ENCODE measurements around the gene LRRC4C. TPM values are rescaled to one million over a fixed set of nuclear protein-coding genes. Genes with fewer than 3 reads are reported as not detected.

The LRRC4C gene
- total RNA-seq, 1 donor from 2014 or later, result 2.7 TPM

DNA sequence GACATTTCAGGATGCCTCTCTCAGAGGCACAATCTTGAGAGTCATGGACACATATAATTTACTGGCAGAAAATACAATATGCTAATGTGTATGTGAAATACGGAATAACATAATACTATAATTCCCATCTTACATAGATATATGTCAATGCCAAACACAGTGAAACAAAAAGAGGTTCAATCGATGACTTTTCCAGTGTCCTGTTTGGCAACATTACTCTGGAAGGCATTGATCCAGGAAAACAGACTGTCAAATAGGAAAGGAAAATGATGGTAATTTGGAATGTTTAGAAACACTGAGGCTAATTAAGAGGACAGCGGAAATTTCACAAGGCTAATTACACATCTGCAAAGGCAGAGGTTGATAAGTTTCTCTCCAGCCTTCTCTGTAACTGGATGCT lies 942.3 kb downstream of the LRRC4C start:
- H3K9me3 ChIP-seq (ENCODE audit: low read depth), result no peaks in the 10 kb centered on the region
- H3K79me2 ChIP-seq (ENCODE audit: low read depth), result no peaks in the 10 kb centered on the region
- H2AFZ ChIP-seq (replicated peaks), result no peak overlapping the region
- Mint-ChIP-seq H3K4me3 (no peak overlapping the region), H3K36me3 (no peaks in the 10 kb centered on the region), H3K27ac (no peak overlapping the region), H3K4me1 (no peaks in the 10 kb centered on the region), H3K27me3 (ENCODE audit: insufficient read depth, low read depth) (no peaks in the 10 kb centered on the region), H3K9me3 (no peaks in the 10 kb centered on the region)
- no peak overlapping the region for H3K4me2 ChIP-seq
- DNase-seq (ENCODE audit: low spot score), result no peak
- no peaks in the 10 kb centered on the region for H4K20me1 ChIP-seq (ENCODE audit: low read depth)
- TF ChIP-seq, protein P1, sequence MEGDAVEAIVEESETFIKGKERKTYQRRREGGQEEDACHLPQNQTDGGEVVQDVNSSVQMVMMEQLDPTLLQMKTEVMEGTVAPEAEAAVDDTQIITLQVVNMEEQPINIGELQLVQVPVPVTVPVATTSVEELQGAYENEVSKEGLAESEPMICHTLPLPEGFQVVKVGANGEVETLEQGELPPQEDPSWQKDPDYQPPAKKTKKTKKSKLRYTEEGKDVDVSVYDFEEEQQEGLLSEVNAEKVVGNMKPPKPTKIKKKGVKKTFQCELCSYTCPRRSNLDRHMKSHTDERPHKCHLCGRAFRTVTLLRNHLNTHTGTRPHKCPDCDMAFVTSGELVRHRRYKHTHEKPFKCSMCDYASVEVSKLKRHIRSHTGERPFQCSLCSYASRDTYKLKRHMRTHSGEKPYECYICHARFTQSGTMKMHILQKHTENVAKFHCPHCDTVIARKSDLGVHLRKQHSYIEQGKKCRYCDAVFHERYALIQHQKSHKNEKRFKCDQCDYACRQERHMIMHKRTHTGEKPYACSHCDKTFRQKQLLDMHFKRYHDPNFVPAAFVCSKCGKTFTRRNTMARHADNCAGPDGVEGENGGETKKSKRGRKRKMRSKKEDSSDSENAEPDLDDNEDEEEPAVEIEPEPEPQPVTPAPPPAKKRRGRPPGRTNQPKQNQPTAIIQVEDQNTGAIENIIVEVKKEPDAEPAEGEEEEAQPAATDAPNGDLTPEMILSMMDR (IDR thresholded peaks at IDR 0.05), result no peak
- no peak overlapping the region for H3K4me3 ChIP-seq
- H3K4me1 ChIP-seq, result peaks cover 12% of the 10 kb centered on the region
- H3K27ac ChIP-seq, result no peak overlapping the region
- H3K9ac ChIP-seq, result no peak overlapping the region
- H3K36me3 ChIP-seq, result no peaks in the 10 kb centered on the region
- peaks cover 10% of the 10 kb centered on the region for H3F3A ChIP-seq (ENCODE audit: low read depth)
- no peaks in the 10 kb centered on the region for H3K27me3 ChIP-seq

DNA sequence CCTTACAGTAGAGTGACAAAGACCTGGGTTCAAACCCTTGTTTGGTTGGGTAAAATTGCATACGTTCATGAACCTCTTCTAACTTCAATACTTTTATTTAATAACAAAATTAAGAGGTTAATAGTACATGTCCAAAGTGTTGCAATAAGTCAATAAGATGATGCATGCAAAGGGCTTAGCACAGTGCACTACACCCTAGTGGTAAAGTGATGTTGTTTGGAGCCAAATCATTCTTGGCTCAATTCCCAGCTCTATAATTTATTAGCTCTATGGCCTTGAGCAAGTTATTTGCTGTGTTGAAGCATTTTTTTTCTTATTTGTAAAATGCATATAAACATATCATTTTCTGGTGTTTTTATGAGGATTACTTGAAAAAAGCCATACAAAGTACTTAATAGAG lies 945.3 kb downstream of the LRRC4C start:
- H3K36me3 Mint-ChIP-seq, result no peaks in the 10 kb centered on the region

DNA sequence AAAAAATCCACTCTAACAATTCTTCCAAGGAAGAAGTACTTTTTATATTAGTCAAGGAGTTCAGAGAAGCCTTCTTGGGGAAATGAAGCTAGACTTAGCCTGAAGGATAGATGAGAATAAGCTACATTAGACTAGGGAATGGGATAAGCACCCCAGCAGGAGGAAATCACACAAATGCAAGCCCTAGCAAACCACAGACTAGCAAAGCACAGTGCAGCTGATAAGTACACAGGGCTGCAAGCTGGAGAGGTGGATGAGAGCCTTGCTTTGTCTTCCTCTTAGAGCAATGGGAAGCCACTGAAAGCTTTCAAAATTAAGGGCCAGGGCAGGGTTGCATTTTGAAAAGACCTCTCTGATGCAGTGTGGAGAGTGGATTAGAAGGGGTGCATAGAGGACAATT lies 946.2 kb downstream of the LRRC4C start:
- no peaks in the 10 kb centered on the region for H3K27me3 Mint-ChIP-seq (ENCODE audit: insufficient read depth, low read depth)
- H3K4me2 ChIP-seq, result peak overlapping the region; percentile 45

More for the DNA sequence above, 945.3 kb downstream of the LRRC4C start:
- Histone ChIP-seq H4K20me1 (ENCODE audit: low read depth) (no peaks in the 10 kb centered on the region), H3K27me3 (no peaks in the 10 kb centered on the region), H3K79me2 (ENCODE audit: low read depth) (no peaks in the 10 kb centered on the region), H3K9me3 (ENCODE audit: low read depth) (no peaks in the 10 kb centered on the region), H3K36me3 (no peaks in the 10 kb centered on the region), H3K4me1 (peaks cover 12% of the 10 kb centered on the region), H2AFZ (replicated peaks) (no peak overlapping the region), H3K4me3 (no peak overlapping the region), H3K27ac (peak overlapping the region; percentile 84), H3F3A (ENCODE audit: low read depth) (peaks cover 10% of the 10 kb centered on the region), H3K4me2 (no peak overlapping the region), H3K9ac (no peak overlapping the region)
- Mint-ChIP-seq H3K27ac (no peak overlapping the region), H3K9me3 (no peaks in the 10 kb centered on the region), H3K4me1 (no peaks in the 10 kb centered on the region), H3K27me3 (ENCODE audit: insufficient read depth, low read depth) (no peaks in the 10 kb centered on the region), H3K4me3 (no peak overlapping the region)
- TF ChIP-seq, protein P1 (IDR thresholded peaks at IDR 0.05), result no peak
- TF ChIP-seq EZH2phosphoT487 (IDR thresholded peaks at IDR 0.05) (no peak), EZH2 (IDR thresholded peaks at IDR 0.05) (no peak)
- no peak for DNase-seq (ENCODE audit: low spot score)

More for the DNA sequence above, 946.2 kb downstream of the LRRC4C start:
- H3K27me3 ChIP-seq, result no peaks in the 10 kb centered on the region
- peaks cover 12% of the 10 kb centered on the region for H3K4me1 ChIP-seq
- DNase-seq (ENCODE audit: low spot score), result peak; percentile 63
- Mint-ChIP-seq H3K9me3 (no peaks in the 10 kb centered on the region), H3K4me3 (no peak overlapping the region), H3K27ac (no peak overlapping the region), H3K4me1 (no peaks in the 10 kb centered on the region), H3K36me3 (no peaks in the 10 kb centered on the region)
- no peaks in the 10 kb centered on the region for H3K9me3 ChIP-seq (ENCODE audit: low read depth)
- peaks cover 10% of the 10 kb centered on the region for H3F3A ChIP-seq (ENCODE audit: low read depth)
- no peaks in the 10 kb centered on the region for H4K20me1 ChIP-seq (ENCODE audit: low read depth)
- H3K36me3 ChIP-seq, result no peaks in the 10 kb centered on the region
- no peak overlapping the region for H3K4me3 ChIP-seq
- TF ChIP-seq EZH2 (IDR thresholded peaks at IDR 0.05) (no peak), EZH2phosphoT487 (IDR thresholded peaks at IDR 0.05) (no peak)
- TF ChIP-seq, protein P1 (IDR thresholded peaks at IDR 0.05), result no peak
- no peak overlapping the region for H3K9ac ChIP-seq
- peak overlapping the region; percentile 84 for H3K27ac ChIP-seq
- peak overlapping the region; percentile 52 for H2AFZ ChIP-seq (replicated peaks)
- no peaks in the 10 kb centered on the region for H3K79me2 ChIP-seq (ENCODE audit: low read depth)
